ENCODE measurements around the gene LAMB4.
A peak's percentile ranks its signal among the peaks of the same experiment; 100 is the strongest.

The LAMB4 gene

GRCh38 chr7:108103558-108104298, 26.4 kb downstream of the LAMB4 start:
- no peak for DNase-seq (ENCODE audit: extremely low read depth, insufficient read length)
- no peak for TF ChIP-seq CTCF (IDR thresholded peaks at IDR 0.05; ENCODE audit: insufficient read depth, low read length, poor library complexity, severe bottlenecking)
- no peak overlapping the region for H3K4me3 ChIP-seq (replicated peaks; ENCODE audit: low read depth, low read length)
- H3K36me3 ChIP-seq (ENCODE audit: control insufficient read depth, insufficient read depth, low read length): no peaks in the 10 kb centered on the region
- no peaks in the 10 kb centered on the region; the same call in 1 of the 2 replicates for H3K27me3 ChIP-seq (replicated peaks; ENCODE audit: control insufficient read depth, insufficient read depth, low read length)

GRCh38 chr7:108102671-108103312, 27.4 kb downstream of the LAMB4 start:
- DNase-seq (ENCODE audit: extremely low read depth, insufficient read length): no peak
- Histone ChIP-seq H3K27me3 (replicated peaks; ENCODE audit: control insufficient read depth, insufficient read depth, low read length) (no peaks in the 10 kb centered on the region; the same call in 1 of the 2 replicates), H3K4me3 (replicated peaks; ENCODE audit: low read depth, low read length) (no peak overlapping the region), H3K36me3 (ENCODE audit: control insufficient read depth, insufficient read depth, low read length) (no peaks in the 10 kb centered on the region)
- TF ChIP-seq CTCF (IDR thresholded peaks at IDR 0.05; ENCODE audit: insufficient read depth, low read length, poor library complexity, severe bottlenecking): no peak

GRCh38 chr7:108101759-108102158, 28.4 kb downstream of the LAMB4 start:
- no peak for TF ChIP-seq CTCF (IDR thresholded peaks at IDR 0.05; ENCODE audit: insufficient read depth, low read length, poor library complexity, severe bottlenecking)
- DNase-seq (ENCODE audit: extremely low read depth, insufficient read length): no peak
- no peaks in the 10 kb centered on the region for H3K36me3 ChIP-seq (ENCODE audit: control insufficient read depth, insufficient read depth, low read length)
- H3K27me3 ChIP-seq (replicated peaks; ENCODE audit: control insufficient read depth, insufficient read depth, low read length): no peaks in the 10 kb centered on the region; the same call in 1 of the 2 replicates
- H3K4me3 ChIP-seq (replicated peaks; ENCODE audit: low read depth, low read length): no peak overlapping the region

- TF ChIP-seq CTCF (IDR thresholded peaks at IDR 0.05; ENCODE audit: insufficient read depth, low read length, poor library complexity, severe bottlenecking): no peak
- no peak for DNase-seq (ENCODE audit: extremely low read depth, insufficient read length)
- Histone ChIP-seq H3K27me3 (replicated peaks; ENCODE audit: control insufficient read depth, insufficient read depth, low read length) (no peaks in the 10 kb centered on the region; the same call in 1 of the 2 replicates), H3K36me3 (ENCODE audit: control insufficient read depth, insufficient read depth, low read length) (no peaks in the 10 kb centered on the region), H3K4me3 (replicated peaks; ENCODE audit: low read depth, low read length) (no peak overlapping the region)
Measured at GRCh38 chr7:108099713-108100112, 30.4 kb downstream of the LAMB4 start.

GRCh38 chr7:108097703-108098102, 32.5 kb downstream of the LAMB4 start:
- no peak overlapping the region for H3K4me3 ChIP-seq (replicated peaks; ENCODE audit: low read depth, low read length)
- TF ChIP-seq CTCF (IDR thresholded peaks at IDR 0.05; ENCODE audit: insufficient read depth, low read length, poor library complexity, severe bottlenecking): peak; percentile 32
- no peaks in the 10 kb centered on the region for H3K36me3 ChIP-seq (ENCODE audit: control insufficient read depth, insufficient read depth, low read length)
- no peaks in the 10 kb centered on the region; the same call in 1 of the 2 replicates for H3K27me3 ChIP-seq (replicated peaks; ENCODE audit: control insufficient read depth, insufficient read depth, low read length)
- DNase-seq (ENCODE audit: extremely low read depth, insufficient read length): no peak

Measured in GM06990 (cell line).